Central memory CD4-positive, alpha-beta T cell (primary cell): ENCODE results near the gene TECRL.

Experiments used
- DNase-seq: peaks from one replicate; pipeline ENCODE4 v3.0.0; 2022

TECRL gene

DNA sequence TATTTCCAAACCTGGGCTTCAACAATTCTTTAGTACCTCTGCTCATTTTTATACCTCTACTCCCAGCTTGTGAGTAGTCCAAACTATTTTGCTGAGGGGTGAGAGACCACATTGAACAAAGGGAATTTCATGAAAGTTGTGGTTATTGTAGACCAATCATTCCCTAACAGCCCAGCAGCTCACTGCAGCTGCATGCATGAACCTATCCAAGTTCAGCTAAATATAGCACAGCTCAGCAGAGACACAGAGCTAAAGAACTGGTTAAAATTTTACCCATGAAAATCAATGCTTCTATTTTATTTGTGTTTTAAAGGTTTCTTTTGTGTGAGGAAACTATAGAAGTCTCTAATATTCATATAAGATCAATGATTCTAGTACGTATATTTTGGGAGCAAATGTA lies 82.7 kb downstream of the TECRL start:
- DNase-seq, result no peak

DNA sequence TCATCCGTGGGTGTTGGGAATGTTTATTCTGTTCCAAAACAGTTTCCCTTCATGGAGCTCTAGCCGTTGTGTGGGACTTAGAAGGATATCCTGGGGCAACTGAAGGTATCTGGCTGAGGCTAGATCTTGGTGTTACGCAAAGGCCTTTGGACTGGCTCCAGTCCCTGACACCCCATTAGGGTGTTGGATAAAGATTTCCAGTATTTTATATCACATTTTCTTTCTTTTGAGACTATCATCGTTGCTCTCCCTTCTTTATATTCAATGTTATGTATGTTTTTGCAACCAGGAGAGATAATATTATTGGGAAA lies 103.0 kb downstream of the TECRL start:
- no peak for DNase-seq

DNA sequence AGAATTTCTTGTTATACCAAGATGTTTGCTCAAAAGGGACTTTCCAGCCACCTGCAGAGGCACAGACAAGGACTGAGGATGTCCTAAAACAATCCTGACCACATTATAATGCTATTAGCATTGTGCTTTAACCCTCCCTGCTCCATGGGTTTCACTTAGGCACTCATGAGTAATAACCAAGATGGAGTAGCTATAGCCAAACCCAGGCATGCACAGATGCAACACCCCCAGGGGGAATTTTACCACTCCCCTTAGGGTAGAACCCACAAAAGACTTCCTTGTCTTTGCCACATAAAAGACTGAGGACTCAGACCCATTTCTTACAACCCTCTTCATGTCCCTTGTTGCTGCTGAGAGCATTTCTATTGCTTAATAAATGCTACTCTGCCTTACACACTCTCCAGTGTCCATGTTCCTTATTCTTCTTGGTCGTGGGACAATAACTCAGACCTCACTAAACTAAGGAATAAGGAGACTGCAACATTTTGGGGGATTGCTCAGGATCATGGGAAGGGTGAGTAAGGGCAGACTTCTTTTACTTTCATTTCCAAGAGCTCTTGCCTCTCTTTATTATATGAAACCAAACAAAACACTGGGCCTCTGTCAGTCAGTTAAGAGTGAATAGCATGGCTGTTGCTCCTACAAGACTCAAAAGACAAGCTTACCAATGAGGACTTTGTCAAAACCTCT lies 103.5 kb downstream of the TECRL start:
- no peak for DNase-seq

DNA sequence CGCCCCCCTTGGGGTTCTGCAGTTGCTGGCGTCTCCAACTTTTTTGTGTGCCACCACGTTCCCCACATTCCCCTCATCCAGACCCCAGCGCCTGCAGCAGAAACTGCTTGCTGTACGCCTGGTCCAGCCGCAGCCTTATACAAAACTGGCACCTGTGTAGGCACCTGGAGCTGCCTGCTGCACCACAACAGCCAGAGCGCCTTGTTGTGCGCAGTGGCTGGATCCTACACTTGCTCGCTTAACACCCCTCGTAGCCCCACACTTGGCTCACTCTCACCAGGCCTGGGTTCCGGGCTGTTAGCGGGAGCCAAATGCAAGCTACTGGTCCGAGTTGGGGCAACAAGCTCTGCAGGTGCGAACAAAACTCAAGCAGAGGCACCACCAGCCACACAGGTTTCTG lies 136.8 kb downstream of the TECRL start:
- no peak for DNase-seq

DNA sequence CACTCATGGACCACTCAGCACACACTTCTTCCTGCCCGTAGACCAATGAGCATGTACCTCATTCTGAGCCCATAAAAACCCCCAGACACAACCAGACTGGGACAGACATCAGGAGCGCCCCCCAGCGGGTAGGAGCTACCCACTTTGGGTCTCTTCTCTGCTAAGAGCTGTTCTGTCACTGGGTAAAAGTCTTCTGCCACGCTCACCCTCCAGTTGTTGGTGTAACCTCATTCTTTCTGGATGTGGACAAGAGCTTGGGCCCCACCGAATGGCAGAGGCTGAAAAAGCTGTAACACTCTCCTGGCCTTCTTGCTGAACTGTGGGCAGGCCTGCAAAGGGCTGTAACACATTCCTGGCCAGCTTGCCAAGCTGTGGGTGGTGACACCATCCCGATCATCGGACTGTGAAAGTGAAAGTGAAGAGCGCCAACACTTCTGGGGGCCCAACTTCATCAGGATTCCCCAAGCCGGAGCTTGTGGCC lies 137.6 kb downstream of the TECRL start:
- DNase-seq, result no peak

DNA sequence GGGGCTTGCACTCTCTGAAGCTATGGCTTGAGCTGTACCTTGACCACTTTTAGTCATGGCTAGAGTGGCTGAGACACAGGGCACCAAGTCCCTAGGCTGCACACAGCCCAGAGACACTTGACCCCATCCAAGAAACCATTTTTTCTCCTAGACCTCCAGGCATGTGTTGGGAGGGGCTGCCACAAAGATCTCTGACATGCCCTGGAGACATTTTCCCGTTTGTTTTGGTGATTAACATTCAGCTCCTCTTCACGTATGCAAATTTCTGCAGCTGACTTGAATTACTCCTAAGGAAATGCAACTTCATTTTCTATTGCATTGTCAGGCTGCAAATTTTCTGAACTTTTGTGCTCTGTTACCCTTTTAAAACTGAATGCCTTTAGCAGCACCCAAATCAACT lies 142.6 kb downstream of the TECRL start:
- no peak for DNase-seq

DNA sequence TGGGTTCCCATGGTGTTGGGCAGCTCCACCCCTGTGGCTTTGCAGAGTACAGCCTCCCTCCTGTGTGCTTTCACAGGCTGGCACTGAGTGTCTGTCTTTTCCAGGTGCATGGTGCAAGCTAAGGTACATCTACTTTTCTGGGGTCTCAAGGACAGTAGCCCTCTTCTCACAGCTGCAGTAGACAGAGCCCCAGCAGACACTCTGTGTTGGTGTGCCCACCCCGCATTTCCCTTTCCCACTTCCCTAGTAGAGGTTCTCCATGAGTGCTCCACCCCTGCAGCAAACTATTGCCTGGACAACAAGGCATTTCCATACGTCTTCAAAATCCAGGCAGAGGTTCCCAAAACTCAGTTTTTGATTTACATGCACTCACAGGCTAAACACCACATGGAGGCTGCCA lies 143.0 kb downstream of the TECRL start:
- no peak for DNase-seq

DNA sequence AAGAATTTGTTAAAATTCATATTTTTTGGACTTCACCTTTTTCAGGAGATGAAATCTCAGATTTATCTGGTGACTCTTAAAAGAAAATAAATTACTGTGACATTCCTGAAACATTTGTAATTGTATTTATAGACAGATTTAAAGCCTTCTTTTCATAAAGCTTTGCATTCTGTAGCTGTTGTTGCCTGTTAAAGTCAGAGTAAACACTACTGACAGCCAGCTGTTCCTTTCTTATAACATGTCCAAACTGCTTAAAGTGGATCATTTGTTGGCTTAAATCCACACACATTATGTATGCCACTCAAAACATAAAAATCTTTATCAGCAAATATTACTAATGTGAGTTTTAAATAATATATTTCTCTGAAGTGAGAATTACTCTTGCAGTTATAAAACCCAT lies 157.5 kb downstream of the TECRL start:
- DNase-seq, result no peak

DNA sequence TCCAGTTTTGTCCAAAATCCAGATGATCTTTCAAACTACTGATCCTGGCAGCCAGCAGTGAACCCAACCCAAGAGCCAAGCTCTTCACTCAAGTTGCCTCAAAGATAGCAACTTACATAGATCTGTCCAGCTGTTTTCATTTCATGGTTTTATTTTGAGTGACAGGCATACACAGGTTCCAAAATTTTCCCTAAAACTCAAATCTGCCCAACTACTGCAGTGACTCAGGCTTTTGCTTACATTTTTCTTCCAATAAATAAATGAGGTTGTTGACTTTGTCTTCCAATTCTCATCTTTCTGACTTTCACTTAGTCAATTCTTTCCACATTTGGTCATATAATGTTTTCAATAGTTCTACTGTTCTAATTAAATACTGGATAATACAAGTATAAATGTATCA lies 158.8 kb downstream of the TECRL start:
- no peak for DNase-seq

DNA sequence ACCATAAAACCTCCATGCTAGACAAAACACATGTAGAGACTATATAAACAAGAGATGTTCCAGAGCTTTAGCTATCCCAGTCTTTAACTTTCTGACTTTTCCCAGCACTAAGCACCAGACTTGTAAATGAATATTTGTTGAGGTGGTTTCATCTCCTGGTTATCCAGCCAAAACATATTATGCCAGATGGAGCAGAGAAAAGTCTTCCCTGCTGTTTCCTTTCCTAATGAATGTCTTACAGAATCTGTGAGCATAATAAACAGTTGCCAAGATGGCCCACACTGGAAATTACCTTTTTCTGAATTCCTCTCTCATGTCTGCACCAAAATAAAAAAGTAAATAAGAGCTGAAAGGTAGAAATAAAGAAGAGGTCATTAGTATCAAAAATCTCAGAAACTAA lies 159.2 kb downstream of the TECRL start:
- no peak for DNase-seq

DNA sequence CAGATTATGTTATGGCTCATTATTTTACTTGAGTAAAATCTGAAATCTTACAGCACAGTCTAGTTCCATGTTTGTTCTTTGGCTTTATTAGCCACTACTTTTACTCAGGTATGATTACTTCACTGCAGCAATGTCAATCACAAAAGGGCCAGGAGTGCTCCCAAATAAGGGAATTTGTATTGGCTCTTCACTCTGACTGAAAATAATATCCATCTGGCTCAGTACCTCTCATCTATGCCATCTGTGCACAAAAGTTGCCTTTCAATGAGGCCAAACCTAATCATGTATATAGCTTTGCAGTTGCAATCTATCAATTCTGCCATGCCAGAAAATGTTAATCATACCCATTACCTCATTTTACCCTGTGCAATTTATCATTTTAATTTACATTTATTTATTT lies 161.1 kb downstream of the TECRL start:
- no peak for DNase-seq

DNA sequence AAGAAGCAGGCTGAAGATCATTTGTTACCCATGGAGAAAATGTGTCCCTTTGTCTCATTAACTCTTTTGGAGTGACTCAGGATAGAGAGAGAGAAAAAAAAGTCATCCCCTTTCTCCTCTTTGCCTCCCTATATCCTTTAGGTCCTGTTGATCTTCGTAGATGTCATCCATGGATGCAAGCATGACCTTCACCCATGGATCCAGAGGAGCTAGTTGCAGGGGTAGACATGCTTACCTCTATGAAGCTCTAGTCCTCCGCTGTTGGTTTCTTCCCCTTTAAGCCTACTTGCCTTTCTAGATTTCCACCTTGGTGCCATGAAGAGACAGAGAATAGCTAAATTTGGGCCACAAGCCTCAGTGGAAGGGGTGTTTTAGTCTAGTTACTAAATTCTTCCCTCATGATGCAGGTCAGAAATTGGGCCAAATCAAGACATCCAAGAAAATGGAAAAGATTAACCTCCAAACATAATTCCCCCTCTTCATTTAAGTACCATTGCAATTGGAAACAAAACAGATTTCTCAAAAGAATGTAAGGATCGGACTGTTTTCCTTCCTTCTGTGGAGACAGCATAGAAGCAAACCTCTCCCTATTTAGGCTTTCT lies 178.4 kb downstream of the TECRL start:
- DNase-seq, result no peak
